AG09309 (cell line): ENCODE results near the gene CCDC172.
"Not testable (repeated sequence)": the region's sequence is repeated elsewhere in the genome, so short reads cannot be mapped to it uniquely, and the experiment has no call there.

Experiments used
- DNase-seq: peaks from one replicate; pipeline ENCODE4 v3.0.0-alpha.2; 2010; ENCODE audit warnings: low read depth
- H3K4me3 ChIP-seq: 2 replicates; pipeline ENCODE4 v1.5.1; 2011; ENCODE audit warnings: mild to moderate bottlenecking, low read depth, low read length, moderate library complexity; ENCODE audit not compliant: control insufficient read depth
- CTCF ChIP-seq: IDR thresholded peaks from 2 replicates; pipeline ENCODE4 v1.5.1; 2011; ENCODE audit warnings: mild to moderate bottlenecking, low read depth, low read length, inconsistent platforms; ENCODE audit not compliant: insufficient read depth, control insufficient read depth; ENCODE audit errors: missing control alignments

CCDC172 gene

DNA sequence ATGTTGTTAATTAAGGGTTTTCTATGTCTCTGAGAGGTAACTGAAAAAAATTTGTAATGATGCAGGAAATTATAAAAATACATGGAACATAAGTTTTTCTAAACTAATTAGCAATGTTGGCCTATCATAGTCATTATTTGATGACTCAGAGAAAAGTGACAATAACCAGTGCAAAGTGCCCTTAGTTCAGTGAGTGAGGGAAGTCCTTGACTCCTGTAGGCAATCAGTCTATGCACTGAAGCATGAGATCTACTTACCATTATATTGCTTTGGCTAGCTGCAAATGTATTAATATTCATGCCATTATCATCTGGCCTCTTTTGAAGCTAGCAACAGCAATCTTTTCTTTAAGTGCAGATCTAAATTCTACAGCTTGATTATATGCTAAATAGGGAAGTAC is 40.6 kb downstream of the CCDC172 start:
- TF ChIP-seq CTCF: no peak
- no peak overlapping the region for H3K4me3 ChIP-seq
- DNase-seq: no peak

- TF ChIP-seq CTCF: no peak
- no peak overlapping the region for H3K4me3 ChIP-seq
- DNase-seq: no peak
These were observed 47.5 kb downstream of the CCDC172 start for GRCh38 chr10:116371737-116372136.

GRCh38 chr10:116382290-116382689 is 58.0 kb downstream of the CCDC172 start:
- H3K4me3 ChIP-seq: no peak overlapping the region
- no peak for TF ChIP-seq CTCF
- no peak for DNase-seq

DNA sequence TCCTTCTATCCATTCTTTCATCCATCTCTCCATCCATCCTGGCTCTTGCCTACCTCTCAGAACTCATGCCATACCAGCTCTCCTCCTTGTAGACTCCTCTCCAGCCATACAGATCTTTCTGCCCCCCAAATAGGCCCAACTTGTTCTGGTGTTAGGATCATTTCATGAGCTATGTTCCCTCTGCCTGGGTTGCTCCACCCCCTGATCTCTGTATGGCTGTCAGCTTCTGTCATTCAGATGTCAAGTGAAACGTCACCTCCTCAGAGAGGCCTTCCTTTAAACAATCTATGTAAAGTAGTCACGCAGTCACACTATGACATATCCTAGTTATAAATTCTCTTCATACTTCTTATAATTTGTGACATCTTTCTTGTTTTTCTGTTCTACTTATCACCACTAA is 61.1 kb downstream of the CCDC172 start:
- H3K4me3 ChIP-seq: no peak overlapping the region
- DNase-seq: no peak
- no peak for TF ChIP-seq CTCF

- no peak overlapping the region for H3K4me3 ChIP-seq
- TF ChIP-seq CTCF: peak; percentile 41
- peak; percentile 7 for DNase-seq
These were observed 62.0 kb downstream of the CCDC172 start for GRCh38 chr10:116385994-116386809.

DNA sequence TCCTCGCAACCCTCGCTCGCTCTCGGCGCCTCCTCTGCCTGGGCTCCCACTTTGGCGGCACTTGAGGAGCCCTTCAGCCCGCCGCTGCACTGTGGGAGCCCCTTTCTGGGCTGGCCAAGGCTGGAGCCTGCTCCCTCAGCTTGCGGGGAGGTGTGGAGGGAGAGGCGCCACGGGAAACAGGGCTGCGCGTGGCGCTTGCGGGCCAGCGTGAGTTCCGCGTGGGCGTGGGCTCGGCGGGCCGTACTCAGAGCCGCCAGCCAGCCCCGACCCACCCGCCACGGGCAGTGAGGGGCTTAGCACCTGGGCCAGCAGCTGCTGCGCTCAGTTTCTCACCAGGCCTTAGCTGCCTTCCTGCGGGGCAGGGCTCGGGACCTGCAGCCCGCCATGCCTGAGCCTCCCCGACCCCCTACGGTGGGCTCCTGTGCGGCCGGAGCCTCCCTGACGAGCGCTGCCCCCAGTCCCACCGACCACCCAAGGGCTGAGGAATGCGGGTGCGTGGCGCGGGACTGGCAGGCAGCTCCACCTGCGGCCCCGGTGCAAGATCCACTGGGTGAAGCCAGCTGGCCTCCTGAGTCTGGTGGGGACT is 69.1 kb downstream of the CCDC172 start:
- not testable (repeated sequence) for H3K4me3 ChIP-seq, DNase-seq

- TF ChIP-seq CTCF: no peak
- DNase-seq: no peak
- H3K4me3 ChIP-seq: no peak overlapping the region
These were observed 71.2 kb downstream of the CCDC172 start for GRCh38 chr10:116395223-116395985.
